GM18507 (cell line): ENCODE results near the gene ZCCHC12.
"Not testable (repeated sequence)": the region's sequence is repeated elsewhere in the genome, so short reads cannot be mapped to it uniquely, and the experiment has no call there.

Experiments used
- DNase-seq: peaks from one replicate; pipeline ENCODE4 v3.0.0; 2011; ENCODE audit warnings: low read depth; ENCODE audit not compliant: insufficient read length; ENCODE audit errors: extremely low spot score
- FAIRE-seq: peaks from 2 replicates; lab custom pipeline; 2011; peaks lifted over from hg19 to GRCh38; lab: Jason Lieb, UNC

ZCCHC12 gene

GRCh38 chrX:118823263-118824172 is at the start of gene ZCCHC12:
TSS of gene ZCCHC12 (plus strand) at chrX:118823824. CDS start at chrX:118825245, 1,421 bp downstream.
- DNase-seq (no peak), FAIRE-seq (no peak)

DNA sequence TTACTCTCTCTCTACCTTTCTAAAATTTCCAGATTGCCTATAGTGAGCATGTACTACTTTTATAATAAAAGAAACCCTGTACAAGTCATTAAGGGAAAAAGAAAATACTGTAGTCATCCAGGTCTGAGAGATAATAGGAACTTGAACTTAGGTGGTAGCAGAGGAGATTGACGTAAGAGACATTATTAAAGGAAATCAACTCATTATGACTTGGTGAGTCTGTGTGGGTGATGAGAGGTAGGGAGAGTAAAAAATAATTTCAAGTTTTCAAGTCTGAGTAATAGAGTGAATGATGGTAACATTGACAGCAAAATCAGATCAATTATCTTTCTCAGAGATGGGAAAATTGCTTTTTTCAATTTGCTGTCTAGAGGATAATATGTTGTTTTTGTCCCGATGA is 44.0 kb upstream of the ZCCHC12 start:
- FAIRE-seq, result no peak
- DNase-seq, result no peak

GRCh38 chrX:118780509-118780908 is 43.1 kb upstream of the ZCCHC12 start:
- no peak for DNase-seq
- peak; percentile 21 for FAIRE-seq

DNA sequence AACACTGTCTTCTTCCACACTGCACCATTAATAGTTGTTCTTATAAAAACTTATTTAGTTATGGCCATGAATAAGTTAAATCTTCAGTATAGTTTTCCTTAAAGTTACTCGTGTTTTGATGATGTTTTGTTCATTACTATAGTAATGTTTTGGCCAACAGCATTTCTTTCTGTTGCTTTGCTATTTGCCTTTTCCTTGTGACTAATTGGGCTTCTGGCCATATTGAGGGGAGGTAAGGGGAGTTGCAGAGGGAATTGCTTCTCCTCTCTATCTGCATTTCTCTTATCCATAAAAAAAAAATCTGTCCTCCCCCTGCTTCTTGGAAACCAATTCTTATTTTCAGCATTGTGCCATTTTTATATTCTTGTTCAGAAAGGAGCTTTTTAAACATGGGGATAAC is 42.7 kb upstream of the ZCCHC12 start:
- DNase-seq, result no peak
- FAIRE-seq, result no peak

GRCh38 chrX:118795528-118796280 is 27.9 kb upstream of the ZCCHC12 start:
- no peak for FAIRE-seq
- no peak for DNase-seq

- DNase-seq (no peak), FAIRE-seq (no peak)
Observed at GRCh38 chrX:118802857-118803256, 20.8 kb upstream of the ZCCHC12 start.

DNA sequence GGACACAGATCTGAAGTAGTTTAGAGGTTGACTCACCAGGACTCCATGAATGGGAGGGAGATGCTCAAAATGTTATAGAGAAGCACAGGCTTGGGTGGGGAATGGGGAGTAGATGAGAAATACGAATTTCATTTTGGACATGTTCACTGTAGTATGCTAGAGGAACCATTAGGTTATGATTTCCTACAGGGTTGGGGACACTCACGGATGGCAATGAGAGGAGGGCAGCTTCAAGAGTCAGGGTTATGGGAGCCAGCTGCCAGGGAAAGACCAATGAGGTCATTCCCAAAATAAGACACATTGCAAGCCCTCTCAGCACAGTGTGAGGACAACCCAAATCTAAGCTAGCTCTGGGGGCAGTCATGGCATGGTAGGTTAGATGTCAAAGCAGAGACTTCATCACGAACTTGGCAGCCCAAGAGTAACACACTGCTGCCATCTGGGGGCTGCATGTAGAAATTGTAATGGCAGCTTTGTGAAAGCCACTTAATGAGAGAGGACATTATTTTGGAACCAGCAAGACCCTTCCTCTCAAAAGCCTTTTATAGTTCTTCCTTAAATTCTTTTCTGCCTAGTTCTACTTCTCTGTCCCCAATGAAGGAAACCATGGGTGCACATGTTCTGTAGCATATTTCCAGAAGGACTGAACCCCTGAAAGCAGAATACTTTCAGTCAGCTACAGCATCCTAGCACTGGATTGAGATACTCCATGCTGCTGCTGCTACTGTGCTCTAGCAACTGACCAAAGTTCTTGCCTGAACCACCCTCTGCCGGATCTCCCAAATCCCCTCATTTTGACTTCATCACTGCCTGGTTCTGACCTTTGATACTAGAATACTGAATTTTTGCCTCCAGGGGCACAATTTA is 16.2 kb upstream of the ZCCHC12 start:
- FAIRE-seq (peak; percentile 81), DNase-seq (no peak)

DNA sequence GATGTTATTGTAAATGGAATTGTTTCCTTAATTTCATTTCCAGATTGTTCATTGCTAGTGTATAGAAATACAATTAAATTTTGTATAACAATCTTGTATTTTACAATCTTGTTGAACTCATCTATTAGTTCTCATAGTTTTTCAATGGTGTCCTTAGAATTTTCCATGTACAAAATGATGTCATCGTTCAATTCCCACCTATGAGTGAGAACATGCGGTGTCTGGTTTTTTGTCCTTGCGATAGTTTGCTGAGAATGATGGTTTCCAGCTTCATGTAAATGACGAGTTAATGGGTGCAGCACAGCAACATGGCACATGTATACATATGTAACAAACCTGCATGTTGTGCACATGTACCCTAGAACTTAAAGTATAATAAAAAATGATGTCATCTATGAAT is 6.4 kb upstream of the ZCCHC12 start:
- DNase-seq, FAIRE-seq: not testable (repeated sequence)

- DNase-seq (no peak), FAIRE-seq (no peak)
Observed at GRCh38 chrX:118824173-118824730, 628 bp downstream of the ZCCHC12 start.

DNA sequence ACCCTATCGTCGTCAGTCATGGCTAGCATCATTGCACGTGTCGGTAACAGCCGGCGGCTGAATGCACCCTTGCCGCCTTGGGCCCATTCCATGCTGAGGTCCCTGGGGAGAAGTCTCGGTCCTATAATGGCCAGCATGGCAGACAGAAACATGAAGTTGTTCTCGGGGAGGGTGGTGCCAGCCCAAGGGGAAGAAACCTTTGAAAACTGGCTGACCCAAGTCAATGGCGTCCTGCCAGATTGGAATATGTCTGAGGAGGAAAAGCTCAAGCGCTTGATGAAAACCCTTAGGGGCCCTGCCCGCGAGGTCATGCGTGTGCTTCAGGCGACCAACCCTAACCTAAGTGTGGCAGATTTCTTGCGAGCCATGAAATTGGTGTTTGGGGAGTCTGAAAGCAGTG is 1.6 kb downstream of the ZCCHC12 start:
- FAIRE-seq, result no peak
- no peak for DNase-seq

DNA sequence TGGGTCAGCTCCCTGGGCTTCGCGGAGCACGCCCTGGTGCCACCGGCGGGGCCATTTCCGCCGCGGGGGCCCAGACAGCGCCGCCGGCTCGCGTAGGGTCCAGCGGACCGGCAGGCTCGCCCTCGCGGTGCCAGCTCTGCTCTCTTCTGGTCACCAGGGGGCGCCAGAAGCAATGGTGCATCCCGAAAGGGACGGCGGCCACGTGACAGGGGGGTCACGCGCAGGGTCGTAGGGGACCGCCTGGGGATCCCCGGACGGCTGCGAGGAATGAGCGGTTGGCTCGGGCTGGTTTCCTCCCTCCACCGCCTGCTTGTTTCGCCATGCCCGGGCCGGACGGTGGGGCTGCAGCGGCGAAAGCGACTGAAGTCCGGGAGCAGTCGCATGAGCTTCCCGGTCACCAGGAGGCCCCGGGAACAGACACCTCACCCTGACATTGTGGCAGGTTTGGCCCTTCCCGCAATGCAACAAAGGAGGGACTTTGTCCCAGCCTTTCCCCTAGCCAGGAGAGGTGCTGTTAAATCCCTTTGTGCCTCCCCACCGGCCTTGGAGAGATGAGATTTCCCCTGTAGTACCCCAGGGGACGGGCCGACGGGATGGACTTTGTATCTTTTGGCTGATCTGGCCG is 15.8 kb downstream of the ZCCHC12 start:
- DNase-seq (peak; percentile 20), FAIRE-seq (peak; percentile 39)

GRCh38 chrX:118847676-118848075 is 24.1 kb downstream of the ZCCHC12 start:
- FAIRE-seq, result peak; percentile 71
- DNase-seq, result no peak

- no peak for FAIRE-seq
Observed at GRCh38 chrX:118853596-118853995, 30.0 kb downstream of the ZCCHC12 start.

GRCh38 chrX:118855681-118856310 is 32.2 kb downstream of the ZCCHC12 start:
- no peak for DNase-seq
- FAIRE-seq, result no peak

More at GRCh38 chrX:118853596-118853995, 30.0 kb downstream of the ZCCHC12 start:
- no peak for DNase-seq

- DNase-seq (no peak), FAIRE-seq (no peak)
Observed at GRCh38 chrX:118857006-118857405, 33.4 kb downstream of the ZCCHC12 start.

GRCh38 chrX:118861338-118861737 is 37.7 kb downstream of the ZCCHC12 start:
- FAIRE-seq (no peak), DNase-seq (no peak)

GRCh38 chrX:118862091-118862490 is 38.5 kb downstream of the ZCCHC12 start:
- FAIRE-seq (no peak), DNase-seq (no peak)

DNA sequence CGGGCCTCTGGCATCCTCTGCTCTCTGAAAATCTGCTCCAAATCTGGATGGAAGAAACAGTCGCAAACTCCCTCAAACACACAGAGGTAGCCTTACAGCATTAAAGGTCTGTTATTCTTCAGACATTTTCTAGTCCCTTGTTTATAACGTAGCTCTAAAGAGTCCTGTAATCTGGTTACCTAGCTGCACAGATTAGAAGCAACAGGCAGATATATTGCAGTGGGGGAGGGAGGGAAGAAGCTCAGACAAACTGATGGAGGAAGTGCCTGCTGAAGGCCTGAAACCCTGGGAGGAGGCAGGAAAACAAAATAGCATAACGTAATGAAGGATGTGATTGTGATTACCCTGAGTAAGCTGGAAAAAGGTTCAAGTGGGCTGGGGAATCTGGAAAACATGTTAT is 39.4 kb downstream of the ZCCHC12 start:
- no peak for FAIRE-seq
- no peak for DNase-seq
